Measurements from ENCODE around the gene MYL3. TPM values are rescaled to one million over a fixed set of nuclear protein-coding genes. Genes with fewer than 3 reads are reported as not detected.
A peak's percentile ranks its signal among the peaks of the same experiment; 100 is the strongest.

Gene MYL3
- total RNA-seq, 1 donor from 2014 or later = not detected

GRCh38 chr3:46851364-46852333, 11.6 kb downstream of the MYL3 start:
- DNase-seq (ENCODE audit: extremely low read depth, low read depth, low spot score) = no peak

- DNase-seq (ENCODE audit: extremely low read depth, low read depth, low spot score) = no peak
These were observed 12.8 kb downstream of the MYL3 start for GRCh38 chr3:46850468-46850779.

- DNase-seq (ENCODE audit: extremely low read depth, low read depth, low spot score) = no peak
These were observed 13.4 kb downstream of the MYL3 start for GRCh38 chr3:46849686-46850467.

GRCh38 chr3:46849045-46849631, 14.1 kb downstream of the MYL3 start:
- DNase-seq (ENCODE audit: extremely low read depth, low read depth, low spot score) = no peak

- peak; percentile 45 for DNase-seq (ENCODE audit: extremely low read depth, low read depth, low spot score)
These were observed 14.8 kb downstream of the MYL3 start for GRCh38 chr3:46848271-46849044.

GRCh38 chr3:46847744-46848143, 15.5 kb downstream of the MYL3 start:
- DNase-seq (ENCODE audit: extremely low read depth, low read depth, low spot score) = no peak

- no peak for DNase-seq (ENCODE audit: extremely low read depth, low read depth, low spot score)
These were observed 16.4 kb downstream of the MYL3 start for GRCh38 chr3:46846624-46847542.

GRCh38 chr3:46845860-46846623, 17.2 kb downstream of the MYL3 start:
- DNase-seq (ENCODE audit: extremely low read depth, low read depth, low spot score) = no peak

GRCh38 chr3:46845397-46845859, 17.8 kb downstream of the MYL3 start:
- DNase-seq (ENCODE audit: extremely low read depth, low read depth, low spot score) = no peak

GRCh38 chr3:46844881-46845312, 18.3 kb downstream of the MYL3 start:
- DNase-seq (ENCODE audit: extremely low read depth, low read depth, low spot score) = no peak

- no peak for DNase-seq (ENCODE audit: extremely low read depth, low read depth, low spot score)
These were observed 18.8 kb downstream of the MYL3 start for GRCh38 chr3:46844397-46844796.

GRCh38 chr3:46843508-46843907, 19.7 kb downstream of the MYL3 start:
- no peak for DNase-seq (ENCODE audit: extremely low read depth, low read depth, low spot score)

GRCh38 chr3:46840491-46840890, 22.8 kb downstream of the MYL3 start:
- DNase-seq (ENCODE audit: extremely low read depth, low read depth, low spot score) = no peak

GRCh38 chr3:46838301-46838700, 24.9 kb downstream of the MYL3 start:
- DNase-seq (ENCODE audit: extremely low read depth, low read depth, low spot score) = no peak

- DNase-seq (ENCODE audit: extremely low read depth, low read depth, low spot score) = no peak
These were observed 27.8 kb downstream of the MYL3 start for GRCh38 chr3:46835491-46835890.

- no peak for DNase-seq (ENCODE audit: extremely low read depth, low read depth, low spot score)
These were observed 28.2 kb downstream of the MYL3 start for GRCh38 chr3:46835054-46835453.

- no peak for DNase-seq (ENCODE audit: extremely low read depth, low read depth, low spot score)
These were observed 29.6 kb downstream of the MYL3 start for GRCh38 chr3:46833346-46834300.

GRCh38 chr3:46831841-46832240, 31.4 kb downstream of the MYL3 start:
- no peak for DNase-seq (ENCODE audit: extremely low read depth, low read depth, low spot score)
